Myocyte (in vitro differentiated cells): ENCODE data around the gene COPRS. TPM values are rescaled to one million over a fixed set of nuclear protein-coding genes. Genes with fewer than 3 reads are reported as not detected.

Experiments
- DNase-seq: peaks from one replicate; pipeline ENCODE4 v3.0.0-alpha.2; 2012; ENCODE audit warnings: low read depth
- polyA plus RNA-seq: library from polyadenylated mRNA; unstranded; fragments of >200 nt; gene quantifications from one replicate; pipeline ENCODE4 v1.2.1, GENCODE V29; 2012; ENCODE audit warnings: missing spikeins
- total RNA-seq: library from RNA; depleted of rRNA; stranded (reverse); fragments of >200 nt; gene quantifications from 2 replicates; pipeline ENCODE4 v1.2.3, GENCODE V29; 2014

The COPRS gene
- total RNA-seq: 104 and 108 TPM in 2 replicates
- polyA plus RNA-seq: 128 TPM

DNA sequence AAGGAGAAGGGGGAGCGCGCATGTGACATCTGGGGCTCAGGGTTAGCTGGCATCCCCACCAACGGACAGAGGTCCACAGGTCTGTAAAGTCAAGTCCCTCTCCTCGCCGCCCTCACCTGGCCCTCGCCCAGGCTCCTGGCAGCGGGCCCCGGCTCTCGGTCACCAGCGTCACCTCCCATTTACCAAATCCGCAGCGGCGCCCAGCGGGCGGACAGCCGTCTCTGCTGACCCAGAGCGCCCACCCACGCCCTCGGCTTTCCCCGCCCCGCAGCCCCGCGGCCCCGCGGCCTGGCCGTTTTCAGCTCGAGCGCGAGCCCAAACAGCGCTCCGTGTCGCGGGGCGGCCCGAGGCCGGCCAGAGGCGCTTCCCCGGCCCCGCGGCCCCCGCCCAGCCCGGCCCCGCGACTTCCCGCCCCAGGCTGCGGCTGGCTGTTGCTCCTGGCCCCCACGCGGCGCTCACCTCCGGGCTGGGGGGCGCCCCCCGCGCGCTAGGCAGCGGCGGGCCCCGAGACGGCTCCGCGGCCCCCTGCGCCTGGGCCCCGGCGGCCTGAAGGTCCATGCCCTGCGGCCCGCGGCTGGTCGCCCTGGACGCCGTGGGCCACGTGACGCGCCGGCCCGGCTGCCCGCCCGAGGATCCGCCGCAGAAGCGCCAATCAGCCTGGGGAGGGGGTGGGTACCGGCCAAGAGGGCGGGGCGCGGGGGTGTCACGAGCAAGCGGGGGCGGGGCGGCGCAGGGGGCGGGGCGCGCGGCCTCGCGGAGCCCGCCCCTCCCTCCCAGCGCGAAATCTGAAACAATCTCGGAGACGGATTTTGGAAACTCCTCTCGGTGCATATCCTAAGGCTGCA lies at the start of gene COPRS:
Gene COPRS (minus strand): TSS at position 603 of the 845 bp plus-strand sequence. CDS start 45 bp downstream, at position 558.
- DNase-seq: peak; percentile 88

DNA sequence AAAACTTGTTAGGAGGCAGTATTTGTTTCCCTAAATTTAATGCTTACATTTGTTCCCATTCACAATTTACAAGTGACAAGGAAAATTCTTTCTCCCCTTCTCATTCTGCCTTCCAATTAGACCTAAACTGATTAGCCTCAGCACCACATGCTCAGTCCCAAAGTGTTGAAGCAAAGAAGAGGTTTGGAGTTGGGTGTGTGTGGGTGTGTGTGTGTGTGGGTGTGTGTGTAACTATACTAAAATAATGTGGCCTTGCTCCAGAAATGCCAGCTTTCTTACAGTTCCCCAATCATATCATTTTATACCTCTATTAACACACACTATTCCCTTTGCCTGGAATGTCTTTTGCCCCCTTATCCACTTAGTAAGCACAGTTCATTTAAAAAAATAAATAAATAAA lies 49.3 kb upstream of the COPRS start:
- no peak for DNase-seq

DNA sequence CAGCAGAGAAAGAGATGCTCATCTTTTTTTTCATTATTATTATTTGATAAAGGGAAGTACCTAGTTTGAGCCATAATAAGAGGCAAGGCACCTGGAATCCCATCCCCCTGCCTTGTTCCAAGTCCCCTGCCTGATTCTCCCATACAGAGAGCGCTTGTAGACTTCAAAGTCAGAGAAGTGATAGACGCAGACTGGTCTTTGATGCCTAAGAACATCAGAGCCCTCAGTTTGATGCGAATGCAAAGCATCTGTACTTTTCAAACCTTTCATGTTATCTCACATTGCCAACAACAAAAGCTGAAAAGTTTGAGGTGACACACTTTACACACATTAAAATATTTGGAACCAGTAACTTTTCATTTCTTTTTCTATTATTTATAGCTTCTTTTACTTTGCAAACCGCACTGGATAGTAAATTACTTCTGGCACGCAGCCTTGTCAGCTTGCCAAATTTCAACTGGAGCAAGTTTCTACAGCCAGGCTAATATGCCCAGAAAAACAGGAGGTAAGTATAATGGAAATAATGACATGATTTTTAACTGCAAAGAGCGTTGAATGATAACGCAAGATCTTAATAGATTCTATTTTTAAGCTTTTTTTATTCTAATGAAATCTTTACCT lies 48.4 kb upstream of the COPRS start:
- peak; percentile 50 for DNase-seq

- DNase-seq: no peak
Measured at GRCh38 chr17:31903401-31903800, 44.4 kb upstream of the COPRS start.

- no peak for DNase-seq
Measured at GRCh38 chr17:31902693-31903092, 43.6 kb upstream of the COPRS start.

GRCh38 chr17:31900877-31901276 lies 41.8 kb upstream of the COPRS start:
- peak; percentile 14 for DNase-seq

DNA sequence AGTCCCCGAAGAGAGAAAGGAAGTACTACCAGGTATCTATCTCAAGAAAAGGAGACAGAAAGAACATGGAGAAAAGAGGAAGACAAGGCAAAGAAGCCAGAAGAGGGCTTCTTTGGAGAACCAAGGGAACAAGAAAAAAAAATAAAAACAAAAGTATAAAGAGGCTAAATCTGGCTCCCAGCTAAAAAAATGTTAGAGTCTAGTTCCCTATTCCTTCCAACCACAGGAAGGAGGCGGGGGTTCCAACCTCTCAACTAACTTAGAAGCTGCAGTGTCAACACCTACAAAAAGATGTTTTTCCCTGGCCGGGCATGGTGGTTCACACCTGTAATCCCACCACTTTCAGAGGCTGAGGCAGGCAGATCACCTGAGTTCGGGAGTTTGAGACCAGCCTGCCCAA lies 29.1 kb upstream of the COPRS start:
- DNase-seq: no peak

- DNase-seq: no peak
Measured at GRCh38 chr17:31882571-31882970, 23.5 kb upstream of the COPRS start.

GRCh38 chr17:31880311-31880710 lies 21.3 kb upstream of the COPRS start:
- no peak for DNase-seq

DNA sequence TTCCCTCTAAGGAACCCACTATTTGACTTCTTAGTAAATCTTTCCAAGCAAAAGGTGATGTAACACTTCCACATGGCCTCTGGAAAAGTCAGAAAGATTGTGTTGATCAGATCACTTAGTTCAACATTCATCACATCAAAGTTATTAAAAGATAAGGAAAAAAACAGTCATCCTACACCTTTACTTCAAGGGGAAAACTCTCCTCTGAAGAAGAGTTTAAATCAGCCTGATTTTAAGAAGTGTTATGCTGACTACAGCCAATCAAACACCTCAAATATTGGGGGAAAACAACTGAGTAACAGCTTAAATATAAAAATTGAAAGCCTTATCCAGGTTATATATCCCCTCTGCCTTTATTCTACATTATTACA lies 19.6 kb upstream of the COPRS start:
- no peak for DNase-seq

DNA sequence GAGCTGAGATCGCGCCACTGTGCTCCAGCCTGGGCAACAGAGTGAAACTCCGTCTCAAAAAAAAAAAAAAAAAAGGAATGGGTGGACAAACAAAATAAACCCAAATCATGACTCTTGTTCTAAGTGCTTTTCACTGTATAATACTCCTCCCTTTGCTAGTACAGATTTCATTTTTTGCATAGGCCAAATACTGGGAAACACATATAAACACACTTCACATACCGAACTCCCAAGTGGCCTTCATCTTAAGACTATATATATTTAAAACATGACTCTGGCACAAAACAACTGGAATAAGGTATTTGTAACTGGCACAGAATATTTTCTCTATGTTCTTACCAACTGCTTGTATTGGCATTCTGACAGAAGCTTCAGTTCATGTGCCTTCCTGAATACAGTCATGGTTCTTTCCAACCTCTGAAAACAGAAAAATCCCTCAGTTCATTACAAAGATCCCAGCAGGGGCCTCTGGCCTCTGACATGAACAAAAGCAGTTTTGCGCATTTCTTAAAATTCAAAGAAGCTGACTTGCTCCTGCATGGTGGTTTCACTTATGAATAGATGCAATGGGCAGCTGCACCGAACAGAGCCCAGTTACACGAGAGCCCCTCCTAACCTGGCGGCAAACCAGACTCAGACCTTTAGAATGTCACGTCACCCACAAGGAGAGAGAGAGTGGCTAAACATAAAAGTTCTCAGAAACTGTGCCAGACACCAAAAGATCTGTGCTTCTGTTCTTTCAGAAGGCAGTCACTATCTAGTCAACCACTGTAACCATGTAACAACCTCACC lies 19.1 kb upstream of the COPRS start:
- peak; percentile 72 for DNase-seq

GRCh38 chr17:31877341-31877740 lies 18.3 kb upstream of the COPRS start:
- DNase-seq: no peak

- no peak for DNase-seq
Measured at GRCh38 chr17:31875081-31875480, 16.0 kb upstream of the COPRS start.

GRCh38 chr17:31869797-31870568 lies 10.9 kb upstream of the COPRS start:
- DNase-seq: no peak

DNA sequence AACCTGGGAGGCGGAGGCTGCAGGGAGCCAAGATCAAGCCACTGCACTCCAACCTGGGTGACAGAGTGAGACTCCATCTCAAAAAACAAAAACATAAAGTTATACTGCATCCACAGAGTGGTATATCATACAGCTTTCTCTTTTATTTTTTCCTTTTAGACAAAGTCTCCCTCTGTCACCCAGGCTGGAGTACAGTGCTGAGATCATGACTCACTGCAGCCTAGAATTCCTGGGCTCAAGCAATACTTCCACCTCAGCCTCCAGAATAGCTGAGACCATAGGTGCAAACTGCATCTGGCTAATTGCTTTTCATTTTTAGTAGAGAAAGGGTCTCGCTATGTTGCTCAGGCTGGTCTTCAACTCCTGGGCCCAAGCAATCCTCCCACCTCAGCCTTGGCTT lies 10.0 kb upstream of the COPRS start:
- DNase-seq: no peak

GRCh38 chr17:31859487-31860008 lies 504 bp upstream of the COPRS start:
- no peak for DNase-seq

DNA sequence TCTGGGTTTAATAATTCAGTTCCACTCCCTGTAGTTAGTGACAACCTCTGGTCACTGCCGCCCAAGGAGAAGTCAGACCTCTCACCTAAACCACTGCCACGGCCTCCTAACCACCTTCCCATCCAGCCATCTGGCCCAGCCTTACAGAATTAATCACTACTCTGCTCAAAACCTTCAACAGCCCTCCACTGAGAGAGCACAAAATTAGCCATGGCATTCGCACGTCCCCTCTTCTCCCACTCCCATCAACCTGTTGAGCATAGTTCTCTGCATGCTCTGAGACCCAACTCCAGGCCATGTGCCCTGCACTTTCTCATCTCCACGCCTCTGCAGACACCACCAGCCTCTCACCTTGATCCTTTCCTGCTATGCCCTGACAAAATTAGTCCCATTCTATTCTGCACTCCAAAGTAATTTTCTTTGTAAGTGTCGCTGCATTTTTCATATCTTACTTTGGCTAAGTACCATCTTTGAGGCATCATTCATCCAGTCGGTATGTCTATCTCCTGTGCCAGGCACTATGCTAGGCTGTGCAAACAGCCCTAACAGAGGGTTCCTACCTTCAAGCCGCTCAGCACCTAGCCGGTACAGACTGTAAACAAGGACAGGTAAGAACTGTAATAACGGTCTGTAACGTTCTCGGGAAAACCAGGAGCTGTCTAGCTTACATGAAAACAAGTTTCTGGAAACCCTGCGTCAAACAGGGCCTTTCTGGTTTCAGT lies 963 bp downstream of the COPRS start:
- DNase-seq: no peak

DNA sequence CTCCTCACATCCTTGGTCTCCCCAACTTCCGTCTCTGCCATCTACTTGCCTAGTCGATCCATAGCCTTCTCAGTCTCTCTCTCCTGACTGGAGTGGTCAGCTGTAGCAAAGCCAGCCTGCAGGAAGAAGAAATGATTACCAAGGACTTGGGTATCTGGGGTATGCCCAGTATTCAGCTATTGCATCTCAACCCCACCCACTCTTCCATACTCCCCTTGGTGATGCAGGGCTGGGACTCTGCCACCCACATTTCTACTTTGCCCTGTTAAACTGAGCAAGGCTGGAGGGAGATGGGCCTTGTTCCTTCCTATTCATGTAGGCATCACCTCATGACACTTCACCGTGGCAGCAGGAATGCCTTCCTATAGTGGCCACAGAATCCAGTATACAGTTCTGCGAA lies 2.3 kb downstream of the COPRS start:
- no peak for DNase-seq

GRCh38 chr17:31854672-31855071 lies 4.4 kb downstream of the COPRS start:
- DNase-seq: no peak

DNA sequence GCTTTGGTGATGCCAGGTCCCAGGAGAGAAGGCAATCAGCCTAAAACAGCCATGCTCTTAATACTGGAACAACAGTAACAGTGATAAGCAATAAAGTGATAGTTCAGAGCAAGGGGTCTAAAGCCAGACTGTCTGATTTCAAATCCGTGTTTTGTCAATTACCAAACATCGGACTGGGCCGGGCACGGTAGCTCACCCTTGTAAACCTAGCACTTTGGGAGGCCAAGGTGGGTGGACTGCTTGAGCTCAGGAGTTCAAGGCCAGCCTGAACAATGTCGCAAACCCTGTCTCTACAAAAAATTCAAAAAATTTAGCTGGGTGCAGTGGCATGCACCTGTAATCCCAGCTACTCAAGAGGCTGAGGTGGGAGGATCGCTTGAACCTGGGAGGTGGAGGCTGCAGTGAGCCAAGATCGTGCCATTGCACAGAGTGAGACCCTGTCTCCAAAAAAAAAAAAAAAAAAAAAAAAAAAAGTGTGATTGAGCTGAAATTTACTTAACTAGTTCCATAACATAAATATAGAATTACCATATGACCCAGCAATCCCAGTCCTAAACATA lies 5.1 kb downstream of the COPRS start:
- DNase-seq: no peak
